ENCODE data around the gene SH3BP1. TPM values are rescaled to one million over a fixed set of nuclear protein-coding genes. Genes with fewer than 3 reads are reported as not detected.

Gene SH3BP1
- total RNA-seq, 6 experiments from 2014 or later, result 1.6 to 4.8 (median 2.8) TPM

DNA sequence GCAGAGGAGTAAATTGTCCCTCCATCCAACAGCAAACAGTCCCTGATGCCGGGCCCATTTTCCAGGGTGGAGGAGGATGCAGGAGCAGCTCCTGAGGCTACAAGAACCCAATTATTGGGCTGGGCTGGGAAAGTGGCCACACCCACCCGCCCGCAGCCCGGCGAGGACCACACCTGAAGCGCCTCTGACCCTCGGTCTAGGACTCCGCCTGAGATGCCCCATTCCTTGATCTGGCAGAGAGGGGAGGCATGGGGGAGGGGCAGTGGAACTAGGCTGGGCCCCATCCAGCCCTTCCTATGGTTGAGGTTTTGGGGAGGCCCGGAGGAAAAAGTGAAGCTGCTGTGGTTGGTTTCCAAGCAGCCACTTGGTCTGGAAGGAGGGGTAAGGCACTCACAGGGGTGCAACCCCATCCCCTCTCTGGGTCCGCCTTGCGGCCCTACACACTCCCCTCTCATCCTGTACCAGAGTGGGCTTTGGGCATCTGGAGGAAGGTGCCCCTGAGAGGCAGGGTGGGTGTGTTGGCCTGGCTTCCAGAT lies 33.5 kb downstream of the SH3BP1 start:
- DNase-seq (no peak), ATAC-seq (no peak)
- Histone ChIP-seq H3K27ac (no peak overlapping the region), H3K36me3 (no peaks in the 10 kb centered on the region), H3K4me3 (no peak overlapping the region), H3K27me3 (no peaks in the 10 kb centered on the region), H3K9me3 (no peaks in the 10 kb centered on the region), H3K4me1 (peaks cover 0 to 30% (median 10%) of the 10 kb centered on the region in 4 donors)
- intact Hi-C loops (cut with DNase I), result loop anchor here in 1 of 2 donors (10.0 kb wide), 1 partner anchor 48 kb away; no protein-coding TSS in a partner anchor
- 43% methylated on average over 2 of the region's 11 CpGs for WGBS (ENCODE audit: insufficient coverage, low coverage, low lambda C conversion rate, missing lambda C conversion rate)
- TF ChIP-seq POLR2A (IDR thresholded peaks at IDR 0.05), result no peak
- TF ChIP-seq, protein P1, sequence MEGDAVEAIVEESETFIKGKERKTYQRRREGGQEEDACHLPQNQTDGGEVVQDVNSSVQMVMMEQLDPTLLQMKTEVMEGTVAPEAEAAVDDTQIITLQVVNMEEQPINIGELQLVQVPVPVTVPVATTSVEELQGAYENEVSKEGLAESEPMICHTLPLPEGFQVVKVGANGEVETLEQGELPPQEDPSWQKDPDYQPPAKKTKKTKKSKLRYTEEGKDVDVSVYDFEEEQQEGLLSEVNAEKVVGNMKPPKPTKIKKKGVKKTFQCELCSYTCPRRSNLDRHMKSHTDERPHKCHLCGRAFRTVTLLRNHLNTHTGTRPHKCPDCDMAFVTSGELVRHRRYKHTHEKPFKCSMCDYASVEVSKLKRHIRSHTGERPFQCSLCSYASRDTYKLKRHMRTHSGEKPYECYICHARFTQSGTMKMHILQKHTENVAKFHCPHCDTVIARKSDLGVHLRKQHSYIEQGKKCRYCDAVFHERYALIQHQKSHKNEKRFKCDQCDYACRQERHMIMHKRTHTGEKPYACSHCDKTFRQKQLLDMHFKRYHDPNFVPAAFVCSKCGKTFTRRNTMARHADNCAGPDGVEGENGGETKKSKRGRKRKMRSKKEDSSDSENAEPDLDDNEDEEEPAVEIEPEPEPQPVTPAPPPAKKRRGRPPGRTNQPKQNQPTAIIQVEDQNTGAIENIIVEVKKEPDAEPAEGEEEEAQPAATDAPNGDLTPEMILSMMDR (IDR thresholded peaks at IDR 0.05), result no peak

DNA sequence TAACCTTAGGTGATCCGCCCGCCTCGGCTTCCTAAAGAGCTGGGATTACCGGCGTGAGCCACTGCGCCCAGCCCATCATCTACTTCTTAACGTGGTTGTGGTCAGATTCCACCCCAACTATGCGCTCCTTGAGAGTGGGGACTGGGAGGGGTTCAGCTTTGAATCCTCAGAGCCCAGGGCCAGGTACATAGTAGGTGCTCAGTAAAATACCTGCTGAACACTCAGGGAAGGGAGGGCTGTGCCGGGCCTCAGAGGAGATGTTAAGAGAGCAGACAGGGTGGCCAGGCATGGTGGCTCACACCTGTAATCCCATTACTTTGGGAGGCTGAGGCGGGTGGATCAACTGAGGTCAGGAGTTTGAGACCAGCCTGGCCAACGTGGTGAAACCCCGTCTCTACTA lies 34.8 kb downstream of the SH3BP1 start:
- TF ChIP-seq, protein P1 (IDR thresholded peaks at IDR 0.05), result no peak
- TF ChIP-seq POLR2A (IDR thresholded peaks at IDR 0.05), result no peak
- 78% methylated on average over 5 of the region's 12 CpGs for WGBS (ENCODE audit: insufficient coverage, low coverage, low lambda C conversion rate, missing lambda C conversion rate)
- H3K27ac ChIP-seq, result peak overlapping the region; percentile 56 to 84 (median 64)
- H3K4me3 ChIP-seq, result no peak overlapping the region
- peaks cover 0 to 30% (median 10%) of the 10 kb centered on the region in 4 donors for H3K4me1 ChIP-seq
- no peaks in the 10 kb centered on the region for H3K9me3 ChIP-seq
- no peaks in the 10 kb centered on the region for H3K36me3 ChIP-seq
- H3K27me3 ChIP-seq, result no peaks in the 10 kb centered on the region
- ATAC-seq, result no peak
- DNase-seq, result no peak
- intact Hi-C loops (cut with DNase I), result loop anchor here in 1 of 2 donors (10.0 kb wide), 1 partner anchor 49 kb away; no protein-coding TSS in a partner anchor

DNA sequence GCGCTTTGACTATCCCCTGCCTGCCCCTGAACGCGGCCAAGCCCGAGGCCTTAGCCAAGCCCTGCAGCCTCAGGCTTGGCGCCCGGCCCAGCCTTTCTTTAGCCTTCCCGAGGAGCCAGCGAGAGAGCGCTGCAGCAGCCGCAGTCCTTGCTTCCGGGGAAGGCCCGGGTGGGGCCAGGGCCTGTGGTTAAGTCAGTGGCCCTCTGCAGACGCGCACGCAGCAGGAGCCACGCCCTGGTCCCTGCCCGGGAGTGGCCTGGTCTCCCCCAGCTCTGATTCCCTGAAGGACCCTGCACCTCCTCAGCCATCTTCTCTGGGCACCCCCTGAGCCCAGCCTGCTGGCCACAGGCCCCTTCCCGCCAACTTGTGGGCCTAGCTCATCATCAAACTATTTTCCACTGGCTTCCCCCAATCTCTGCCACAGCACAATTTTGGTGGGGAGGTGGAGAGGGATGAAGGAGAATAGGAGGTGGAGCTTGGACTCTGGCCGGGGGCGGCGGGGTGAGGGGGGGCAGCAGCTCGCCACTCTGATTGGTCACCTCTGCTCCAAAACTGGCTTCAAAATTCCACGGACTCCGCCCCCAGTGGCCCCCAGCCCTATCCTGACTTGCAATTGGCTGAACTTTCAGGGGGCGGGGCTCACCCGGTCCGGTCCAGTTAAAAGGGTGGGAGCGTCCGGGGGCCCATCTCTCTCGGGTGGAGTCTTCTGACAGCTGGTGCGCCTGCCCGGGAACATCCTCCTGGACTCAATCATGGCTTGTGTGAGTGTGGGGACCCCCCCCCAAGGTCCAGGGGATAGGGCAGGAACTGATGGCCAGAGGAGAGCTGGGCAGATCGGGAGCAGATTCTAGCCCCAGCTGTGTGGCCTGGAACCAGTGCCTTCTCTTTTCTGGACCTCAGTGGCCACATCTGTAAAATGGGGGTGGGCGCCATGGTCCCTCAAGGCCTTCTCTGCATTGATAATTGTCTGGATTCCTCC lies 35.8 kb downstream of the SH3BP1 start, which contains the start of gene LGALS1:
LGALS1 (plus strand) TSS at position 686 of the 979 bp plus-strand sequence; CDS start at position 753, 67 bp downstream.
- H3K36me3 ChIP-seq, result no peaks in the 10 kb centered on the region
- peak; percentile 90 to 95 (median 94) for DNase-seq
- TF ChIP-seq, protein P1 (IDR thresholded peaks at IDR 0.05), result peak in 2 of 4 donors; percentile 5 to 8
- peak; percentile 42 for TF ChIP-seq POLR2A (IDR thresholded peaks at IDR 0.05)
- intact Hi-C loops (cut with DNase I), result loop anchor here in 1 of 2 donors (10.0 kb wide), 1 partner anchor 50 kb away; no protein-coding TSS in a partner anchor
- H3K9me3 ChIP-seq, result no peaks in the 10 kb centered on the region
- peak within 1 kb of the TSS; percentile 41 to 62 (median 58) for H3K4me3 ChIP-seq
- peaks cover 0 to 30% (median 10%) of the 10 kb centered on the region in 4 donors for H3K4me1 ChIP-seq
- H3K27me3 ChIP-seq, result no peaks in the 10 kb centered on the region
- 7% methylated on average over 14 of the region's 34 CpGs for WGBS (ENCODE audit: insufficient coverage, low coverage, low lambda C conversion rate, missing lambda C conversion rate)
- ATAC-seq, result peak; percentile 69 to 82 (median 76)
- peak within 1 kb of the TSS; percentile 56 to 84 (median 84) for H3K27ac ChIP-seq

DNA sequence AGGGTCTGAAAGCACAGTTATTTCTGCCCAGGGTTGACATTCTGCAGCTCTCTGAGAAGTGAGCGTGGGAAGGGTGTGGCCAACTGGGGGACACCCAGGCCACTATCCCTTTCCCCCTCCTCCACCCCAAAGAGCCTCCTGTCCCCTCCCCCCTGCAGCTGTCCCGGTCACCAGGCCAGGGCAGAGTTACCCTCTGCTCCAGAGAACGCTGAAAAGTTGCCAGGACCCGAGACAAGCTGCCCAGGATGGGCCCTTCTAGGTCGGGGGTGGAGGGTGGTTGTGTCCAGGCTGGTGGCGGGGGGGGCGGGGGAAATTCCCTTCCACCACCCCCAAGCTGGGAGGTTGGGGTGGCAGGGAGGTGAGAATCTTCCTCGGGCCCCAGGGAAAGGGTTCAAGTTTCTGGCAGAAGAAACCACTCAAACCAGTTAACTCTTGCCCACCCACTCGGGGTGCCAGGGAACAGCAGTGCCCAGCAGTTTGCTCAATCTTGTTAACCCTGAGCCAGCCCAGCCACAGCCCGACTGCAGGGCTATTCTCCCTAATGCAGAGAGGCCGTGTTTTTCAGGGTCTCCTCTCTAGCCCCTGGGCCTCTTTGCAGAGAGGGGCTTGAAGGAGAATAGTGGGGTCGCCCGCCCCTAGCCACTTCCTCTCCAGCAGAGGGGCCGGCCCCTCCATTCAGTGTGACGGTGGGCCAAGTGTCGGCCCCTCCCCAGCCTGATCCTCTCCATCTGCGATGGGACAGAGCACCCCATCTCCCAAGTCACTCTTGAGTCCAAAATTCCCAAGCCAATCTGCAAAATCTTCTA lies 36.7 kb downstream of the SH3BP1 start:
- peak overlapping the region; percentile 41 to 62 (median 58) for H3K4me3 ChIP-seq
- H3K9me3 ChIP-seq, result no peaks in the 10 kb centered on the region
- 7% methylated on average over 8 of the region's 17 CpGs for WGBS (ENCODE audit: insufficient coverage, low coverage, low lambda C conversion rate, missing lambda C conversion rate)
- intact Hi-C loops (cut with DNase I), result loop anchor here in 1 of 2 donors (10.0 kb wide), 1 partner anchor 51 kb away; no protein-coding TSS in a partner anchor
- H3K36me3 ChIP-seq, result no peaks in the 10 kb centered on the region
- DNase-seq, result peak; percentile 77 to 96 (median 86)
- H3K4me1 ChIP-seq, result peaks cover 0 to 30% (median 10%) of the 10 kb centered on the region in 4 donors
- no peaks in the 10 kb centered on the region for H3K27me3 ChIP-seq
- peak overlapping the region; percentile 54 to 84 (median 84) for H3K27ac ChIP-seq
- no peak for TF ChIP-seq POLR2A (IDR thresholded peaks at IDR 0.05)
- TF ChIP-seq, protein P1 (IDR thresholded peaks at IDR 0.05), result no peak
- peak; percentile 50 to 72 (median 67) for ATAC-seq

Measured in right lobe of liver (tissue), 6 donors.